MCF 10A (cell line): ENCODE measurements around the gene HMG20A. TPM values are rescaled to one million over a fixed set of nuclear protein-coding genes. Genes with fewer than 3 reads are reported as not detected.

Experiments used
- BruUV-seq: library from RNA; stranded (reverse); fragments of 400-500 nt; replicated peaks from 2 replicates; lab custom pipeline; 2021; lab: Mats Ljungman, UMichigan
- CTCF ChIA-PET: fragments of 300-600 bp; sonication (Branson Sonifier 250); formaldehyde crosslinking; extraction: SDS; loops from one replicate; lab custom pipeline; 2021; ENCODE audit warnings: antibody characterized with exemption, inconsistent platforms; lab: Yijun Ruan, JAX
- POLR2A ChIA-PET: fragments of 300-600, 350-650 bp; sonication (Branson Sonifier 250); formaldehyde crosslinking; extraction: SDS; loops from one replicate; lab custom pipeline; 2020; ENCODE audit warnings: antibody characterized with exemption, inconsistent platforms; lab: Yijun Ruan, JAX
- DNase-seq: peaks from one replicate; pipeline ENCODE4 v3.0.0-alpha.2; 2018; ENCODE audit not compliant: unreplicated experiment
- H3K27ac Mint-ChIP-seq: one replicate; pipeline ENCODE4 v1.8.0; 2022; ENCODE audit warnings: mild to moderate bottlenecking, low read depth, mixed read lengths; ENCODE audit not compliant: unreplicated experiment
- H3K27me3 Mint-ChIP-seq: one replicate; pipeline ENCODE4 v1.8.0; 2022; ENCODE audit warnings: mixed read lengths; ENCODE audit not compliant: insufficient read depth, unreplicated experiment
- H3K36me3 Mint-ChIP-seq: one replicate; pipeline ENCODE4 v1.8.0; 2022; ENCODE audit warnings: mild to moderate bottlenecking, moderate library complexity, mixed read lengths; ENCODE audit not compliant: insufficient read depth, unreplicated experiment
- H3K4me1 Mint-ChIP-seq: one replicate; pipeline ENCODE4 v1.8.0; 2022; ENCODE audit warnings: mixed read lengths; ENCODE audit not compliant: insufficient read depth, unreplicated experiment
- H3K4me3 Mint-ChIP-seq: one replicate; pipeline ENCODE4 v1.8.0; 2022; ENCODE audit warnings: mild to moderate bottlenecking, moderate library complexity, mixed read lengths; ENCODE audit not compliant: unreplicated experiment
- H3K9me3 Mint-ChIP-seq: one replicate; pipeline ENCODE4 v1.8.0; 2022; ENCODE audit warnings: mixed read lengths; ENCODE audit not compliant: unreplicated experiment
- intact Hi-C: fragments of 100-400 bp; cut with micrococcal nuclease; formaldehyde crosslinking; loops from 2 replicates; pipeline ENCODE4 v1.14.1; 2022
- total RNA-seq: library from RNA; stranded (reverse); gene quantifications from 2 replicates; pipeline ENCODE4 v1.2.3, GENCODE V29; 2022
- TF ChIP-seq, protein P1 (sequence below): fragments of 200-600 bp; IDR thresholded peaks from one replicate; pipeline ENCODE4 v1.8.0; 2022; ENCODE audit warnings: antibody characterized with exemption, mild to moderate bottlenecking; ENCODE audit not compliant: unreplicated experiment

Gene HMG20A
- total RNA-seq, 1 experiment from 2014 or later, result 39.7 TPM

DNA sequence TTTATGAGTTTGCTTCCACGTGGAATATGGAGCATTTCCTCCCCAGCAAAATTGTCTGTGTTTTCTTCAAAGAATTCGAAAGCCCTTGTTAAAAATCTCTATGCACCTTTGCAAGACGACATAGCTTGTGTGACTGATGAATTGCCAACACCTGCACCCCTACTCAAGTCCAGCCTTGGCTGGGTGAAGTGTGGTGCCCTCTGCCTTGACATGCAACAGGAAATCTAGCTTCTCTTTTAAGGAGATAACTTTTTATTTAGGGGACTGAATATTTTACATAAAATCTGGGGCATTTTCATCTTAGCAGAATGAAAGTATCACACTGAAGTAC, 647 bp downstream of the HMG20A start:
- DNase-seq, result peak; percentile 19
- CTCF ChIA-PET, result interaction anchor here (0.6 to 1.6 kb wide), 6 partner anchors 9 to 385 kb away, joined by 3 to 8 read pairs (median 4); no protein-coding TSS in a partner anchor
- Mint-ChIP-seq H3K4me1 (peaks cover 46% of the 10 kb centered on the region), H3K36me3 (peaks cover 12% of the 10 kb centered on the region), H3K27ac (peak overlapping the region; percentile 98), H3K9me3 (no peaks in the 10 kb centered on the region), H3K4me3 (peak overlapping the region; percentile 89), H3K27me3 (no peaks in the 10 kb centered on the region)
- POLR2A ChIA-PET, result interaction anchor here (0.7 to 1.9 kb wide), 13 partner anchors 8 to 490 kb away, joined by 3 to 9 read pairs (median 3); partner anchors contain the start of gene RCN2
- TSS peak; percentile 57 for BruUV-seq
- TF ChIP-seq, protein P1, sequence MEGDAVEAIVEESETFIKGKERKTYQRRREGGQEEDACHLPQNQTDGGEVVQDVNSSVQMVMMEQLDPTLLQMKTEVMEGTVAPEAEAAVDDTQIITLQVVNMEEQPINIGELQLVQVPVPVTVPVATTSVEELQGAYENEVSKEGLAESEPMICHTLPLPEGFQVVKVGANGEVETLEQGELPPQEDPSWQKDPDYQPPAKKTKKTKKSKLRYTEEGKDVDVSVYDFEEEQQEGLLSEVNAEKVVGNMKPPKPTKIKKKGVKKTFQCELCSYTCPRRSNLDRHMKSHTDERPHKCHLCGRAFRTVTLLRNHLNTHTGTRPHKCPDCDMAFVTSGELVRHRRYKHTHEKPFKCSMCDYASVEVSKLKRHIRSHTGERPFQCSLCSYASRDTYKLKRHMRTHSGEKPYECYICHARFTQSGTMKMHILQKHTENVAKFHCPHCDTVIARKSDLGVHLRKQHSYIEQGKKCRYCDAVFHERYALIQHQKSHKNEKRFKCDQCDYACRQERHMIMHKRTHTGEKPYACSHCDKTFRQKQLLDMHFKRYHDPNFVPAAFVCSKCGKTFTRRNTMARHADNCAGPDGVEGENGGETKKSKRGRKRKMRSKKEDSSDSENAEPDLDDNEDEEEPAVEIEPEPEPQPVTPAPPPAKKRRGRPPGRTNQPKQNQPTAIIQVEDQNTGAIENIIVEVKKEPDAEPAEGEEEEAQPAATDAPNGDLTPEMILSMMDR, result no peak
- intact Hi-C loops, result loop anchor here (2.0 to 10.0 kb wide), 3 partner anchors 75 to 237 kb away; no protein-coding TSS in a partner anchor

DNA sequence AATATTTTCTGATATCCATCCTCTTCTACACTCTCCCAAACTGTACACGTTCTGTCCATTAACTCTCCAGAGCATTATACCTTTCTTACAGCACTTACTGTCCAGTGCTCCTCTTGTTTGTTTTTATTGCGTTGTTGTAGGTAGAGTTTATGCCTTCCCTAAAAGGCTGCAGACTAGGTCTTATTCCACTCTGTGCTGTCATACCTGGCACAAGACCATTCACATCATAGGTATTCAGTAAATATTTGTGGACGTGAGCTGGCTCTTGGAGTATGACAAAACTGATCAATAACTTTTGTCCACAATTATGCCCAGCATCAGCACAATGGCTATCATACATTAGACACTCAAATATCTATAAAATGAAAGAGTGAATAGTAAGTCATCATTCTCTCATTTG, 4.4 kb downstream of the HMG20A start:
- Mint-ChIP-seq H3K4me3 (no peak overlapping the region), H3K4me1 (peaks cover 38% of the 10 kb centered on the region), H3K9me3 (no peaks in the 10 kb centered on the region), H3K36me3 (peaks cover 12% of the 10 kb centered on the region), H3K27me3 (no peaks in the 10 kb centered on the region), H3K27ac (no peak overlapping the region)
- POLR2A ChIA-PET, result no interaction called here
- no TSS peak for BruUV-seq
- CTCF ChIA-PET, result interaction anchor here (0.7 kb wide), 1 partner anchor 14 kb away, joined by 3 read pairs; no protein-coding TSS in a partner anchor
- intact Hi-C loops, result loop anchor here (10.0 kb wide), 1 partner anchor 240 kb away; no protein-coding TSS in a partner anchor
- TF ChIP-seq, protein P1, result no peak
- no peak for DNase-seq

DNA sequence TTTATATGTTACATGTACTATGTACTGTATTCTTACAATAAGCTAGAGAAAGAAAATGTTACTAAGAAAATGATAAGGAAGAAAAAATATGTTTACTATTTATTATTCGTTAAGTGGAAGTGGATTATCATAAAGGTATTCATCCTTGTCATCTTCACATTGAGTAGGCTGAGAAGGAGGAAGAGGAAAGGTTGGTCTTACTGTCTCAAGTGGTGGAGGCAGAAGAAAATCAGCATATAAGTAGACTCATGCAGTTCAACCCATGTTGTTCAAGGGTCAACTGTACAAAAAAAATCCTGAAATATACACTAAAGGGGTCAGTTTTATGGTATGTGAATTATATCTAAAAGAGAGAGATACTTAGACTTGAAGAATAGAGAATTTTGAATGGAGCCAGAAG, 5.7 kb downstream of the HMG20A start:
- no peak overlapping the region for H3K4me3 Mint-ChIP-seq
- POLR2A ChIA-PET, result interaction anchor here (0.6 kb wide), 1 partner anchor 149 kb away, joined by 3 read pairs; no protein-coding TSS in a partner anchor
- no peak for DNase-seq
- CTCF ChIA-PET, result interaction anchor here (1.0 kb wide), 1 partner anchor 117 kb away, joined by 3 read pairs; no protein-coding TSS in a partner anchor
- TF ChIP-seq, protein P1, result no peak
- peaks cover 38% of the 10 kb centered on the region for H3K4me1 Mint-ChIP-seq
- no peaks in the 10 kb centered on the region for H3K9me3 Mint-ChIP-seq
- no TSS peak for BruUV-seq
- intact Hi-C loops, result loop anchor here (10.0 kb wide), 1 partner anchor 242 kb away; no protein-coding TSS in a partner anchor
- no peaks in the 10 kb centered on the region for H3K27me3 Mint-ChIP-seq
- H3K36me3 Mint-ChIP-seq, result peaks cover 10% of the 10 kb centered on the region
- no peak overlapping the region for H3K27ac Mint-ChIP-seq

DNA sequence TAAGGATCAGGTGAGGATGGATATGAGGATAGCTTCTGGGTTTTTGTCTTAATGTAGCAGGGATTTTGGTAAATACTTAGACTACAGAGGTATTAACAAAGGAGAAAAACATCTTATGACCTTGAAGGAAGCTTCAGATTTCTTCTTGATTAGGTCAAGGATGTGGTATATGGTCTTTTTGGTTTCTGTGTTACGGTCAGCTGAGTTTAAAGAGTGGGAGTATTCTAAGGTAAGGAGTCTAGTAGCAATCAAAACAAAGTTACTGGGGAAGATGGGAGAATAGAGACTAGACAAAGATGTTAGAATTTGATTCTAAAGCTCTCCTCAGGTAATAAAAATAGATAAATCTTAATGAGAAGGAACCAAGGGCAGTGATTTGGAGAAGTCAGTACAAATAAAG, 6.2 kb downstream of the HMG20A start:
- Mint-ChIP-seq H3K4me1 (peaks cover 38% of the 10 kb centered on the region), H3K4me3 (no peak overlapping the region), H3K9me3 (no peaks in the 10 kb centered on the region), H3K27ac (no peak overlapping the region), H3K36me3 (peaks cover 12% of the 10 kb centered on the region), H3K27me3 (no peaks in the 10 kb centered on the region)
- POLR2A ChIA-PET, result interaction anchor here (0.6 to 1.3 kb wide), 3 partner anchors 8 to 43 kb away, joined by 3 to 5 read pairs (median 3); no protein-coding TSS in a partner anchor
- no TSS peak for BruUV-seq
- TF ChIP-seq, protein P1, result no peak
- no peak for DNase-seq
- CTCF ChIA-PET, result interaction anchor here (0.6 to 1.0 kb wide), 3 partner anchors 116 to 1447 kb away, joined by 3 to 4 read pairs (median 3); no protein-coding TSS in a partner anchor
- intact Hi-C loops, result loop anchor here (10.0 kb wide), 1 partner anchor 242 kb away; no protein-coding TSS in a partner anchor
